Right cardiac atrium (tissue), 5 donors: ENCODE measurements around the gene CYB5A. TPM values are rescaled to one million over a fixed set of nuclear protein-coding genes. Genes with fewer than 3 reads are reported as not detected.
A peak's percentile ranks its signal among the peaks of the same experiment; 100 is the strongest.

Source experiments
- ATAC-seq, 2 donors: fragments of 200-7000 bp; cut with Tn5 transposase; one replicate each; pipeline versions ENCODE4 v1.8.0 to v1.9.1; 2020; ENCODE audit warnings: moderate library complexity in 2 of 2, mild to moderate bottlenecking in 1 of 2
- DNase-seq, 3 donors: peaks; one replicate each; pipeline ENCODE4 v3.0.0-alpha.2; 2020
- H3K27ac ChIP-seq: one replicate; pipeline ENCODE4 v1.5.1; 2013; ENCODE audit warnings: mild to moderate bottlenecking, low read length, control low read depth, moderate library complexity
- H3K27me3 ChIP-seq: one replicate; pipeline ENCODE4 v1.6.1; 2013; ENCODE audit not compliant: control insufficient read depth, insufficient read depth
- H3K4me1 ChIP-seq: one replicate; pipeline ENCODE4 v1.6.1; 2013; ENCODE audit warnings: low read length; ENCODE audit not compliant: control insufficient read depth, insufficient read depth
- H3K4me3 ChIP-seq: one replicate; pipeline ENCODE4 v1.5.1; 2013; ENCODE audit warnings: low read length, control low read depth
- H3K9me3 ChIP-seq: one replicate; pipeline ENCODE4 v1.6.1; 2013; ENCODE audit warnings: low read length; ENCODE audit not compliant: control insufficient read depth
- WGBS: extraction: QIAGEN DNeasy Blood & Tissue Kit; methylation state at CpG from one replicate; pipeline ENCODE4 v1.1.7; 2013; 5-methylcytosine and 5-hydroxymethylcytosine counted together
- intact Hi-C, 4 donors: fragments of 100-400 bp; cut with DNase I; formaldehyde crosslinking; loops; one replicate each; pipeline versions ENCODE4 v1.11.0 to v1.14.0; 2022 to 2023
- polyA plus RNA-seq: library from polyadenylated mRNA; stranded (reverse); fragments of 200-250 nt; gene quantifications from one replicate; pipeline ENCODE4 v1.2.3, GENCODE V29; 2013
- total RNA-seq, 4 donors: library from RNA; stranded (reverse); fragmentation: NEBNext Ultra II Directional; extraction: Animal tissue kit (Norgen Biotek cat#: 25700); gene quantifications; one replicate each; pipeline ENCODE4 v1.2.1, GENCODE V29; 2021
- donor health status: healthy with polysubstance abuse.
- donor health status: DM: no; HTN: yes; CAD: no.
- donor health status: DM: no; HTN: no; CAD: no.
- donor health status: DM: no; HTN: yes; CAD: no; lungs with severe emphysema.
- donor health status: DM: yes; HTN: yes; CAD: no.

CYB5A gene
- total and polyA plus RNA-seq, 5 donors, result 40.4 to 91.8 (median 53.1) TPM

DNA sequence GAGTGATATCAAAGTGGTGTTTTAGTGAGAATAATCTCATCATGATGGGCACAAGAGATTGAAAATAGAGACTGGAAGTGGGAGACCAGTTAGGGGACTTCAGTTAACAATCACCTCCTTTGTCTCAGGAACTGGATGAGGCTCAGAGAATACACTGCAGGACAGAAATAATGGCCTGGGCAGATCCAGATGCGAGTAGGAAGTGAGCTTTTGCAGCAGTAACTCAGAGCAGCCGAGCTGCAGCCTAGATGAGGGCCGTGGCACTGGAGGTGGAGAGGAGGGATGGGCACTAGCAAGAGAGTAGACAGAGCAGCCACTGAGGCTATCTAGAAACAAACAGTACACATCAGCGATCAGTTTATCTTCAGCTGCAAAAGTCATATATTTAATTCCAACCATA, 48.6 kb downstream of the CYB5A start:
- ATAC-seq (peak in 1 of 2 donors; percentile 22), DNase-seq (no peak)
- Histone ChIP-seq H3K27me3 (no peaks in the 10 kb centered on the region), H3K27ac (no peak overlapping the region), H3K4me1 (no peaks in the 10 kb centered on the region), H3K9me3 (no peaks in the 10 kb centered on the region), H3K4me3 (no peak overlapping the region)
- intact Hi-C loops, result loop anchor here (5.0 to 10.0 kb wide), 3 partner anchors 89 to 99 kb away; no protein-coding TSS in a partner anchor
- 66% methylated on average over 4 of the region's 4 CpGs for WGBS

DNA sequence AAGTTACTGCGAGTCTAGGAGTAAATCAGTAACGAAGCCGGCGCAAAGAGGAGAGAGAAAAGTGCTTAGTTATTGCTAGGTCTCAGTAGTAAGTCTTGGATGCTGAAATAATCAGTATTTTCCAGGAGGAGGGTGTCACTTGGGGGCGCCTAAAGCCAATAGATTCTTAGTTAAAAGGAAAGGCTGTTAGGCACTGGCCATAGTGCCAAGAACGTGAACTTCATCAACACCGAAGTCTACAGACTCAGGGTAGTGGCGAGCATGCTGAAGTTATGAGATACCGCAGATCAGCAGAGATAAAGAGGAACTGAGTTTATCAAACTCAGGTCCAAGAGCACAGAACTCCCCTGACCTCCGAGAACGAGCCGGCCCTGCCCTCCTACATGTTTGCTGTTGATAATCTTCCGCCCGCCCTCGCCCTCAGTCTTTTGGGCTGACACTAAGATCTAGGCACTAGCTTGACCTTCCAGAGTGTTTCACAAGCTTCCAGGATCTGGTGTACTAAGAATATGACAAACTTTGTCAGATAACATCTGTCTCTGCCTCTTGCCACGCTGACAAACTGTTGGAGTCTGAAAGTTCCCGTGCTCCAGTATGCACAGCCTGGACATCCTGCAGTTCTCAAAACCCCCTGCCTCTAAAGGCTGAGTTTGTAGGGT, 49.2 kb downstream of the CYB5A start:
- intact Hi-C loops, result loop anchor here (5.0 to 10.0 kb wide), 3 partner anchors 90 to 100 kb away; no protein-coding TSS in a partner anchor
- WGBS, result 46% methylated on average over 17 of the region's 17 CpGs
- no peak overlapping the region for H3K27ac ChIP-seq
- no peaks in the 10 kb centered on the region for H3K9me3 ChIP-seq
- H3K27me3 ChIP-seq, result no peaks in the 10 kb centered on the region
- H3K4me1 ChIP-seq, result no peaks in the 10 kb centered on the region
- peak overlapping the region; percentile 38 for H3K4me3 ChIP-seq
- DNase-seq (peak in 2 of 3 donors; percentile 30 to 67), ATAC-seq (peak; percentile 82 to 84)

DNA sequence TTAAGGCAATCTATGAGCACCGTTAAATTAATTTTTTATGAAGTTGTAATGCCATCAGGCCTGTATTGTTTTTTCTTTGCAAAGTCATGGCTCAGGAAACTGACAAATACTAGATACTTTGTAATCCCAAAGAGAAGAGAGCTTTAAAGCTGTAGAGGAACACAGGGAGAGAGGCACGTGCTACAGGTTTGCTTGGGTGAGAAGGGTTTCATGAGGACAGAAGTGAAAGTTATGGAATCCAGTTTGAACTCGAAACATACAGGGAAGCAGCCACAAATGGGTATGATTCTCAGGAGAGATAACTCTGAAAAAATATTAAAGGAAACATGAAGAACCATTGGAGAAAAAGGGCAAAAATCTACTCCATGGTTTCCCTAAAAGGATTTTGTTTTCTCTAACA, 49.8 kb downstream of the CYB5A start:
- DNase-seq, result no peak
- intact Hi-C loops, result loop anchor here (5.0 to 10.0 kb wide), 3 partner anchors 90 to 100 kb away; no protein-coding TSS in a partner anchor
- H3K4me3 ChIP-seq, result no peak overlapping the region

DNA sequence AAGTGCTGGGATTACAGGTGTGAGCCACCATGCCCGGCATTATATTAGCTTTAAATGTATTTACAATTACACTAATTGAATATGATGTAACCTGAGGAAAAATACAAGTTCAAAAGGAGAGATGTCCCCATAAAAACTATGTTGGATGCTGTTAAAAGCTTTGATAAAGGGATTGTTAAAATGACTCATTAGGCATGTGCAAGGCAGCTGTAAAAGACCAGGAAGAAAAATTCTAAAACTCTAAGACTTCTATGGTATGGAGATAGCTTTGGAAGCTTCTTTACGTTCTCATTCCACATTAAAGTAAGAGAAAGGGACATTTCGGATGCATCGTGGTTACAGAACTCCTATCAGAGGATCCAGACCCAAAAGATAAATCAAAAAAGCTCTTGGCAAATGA, 50.3 kb downstream of the CYB5A start:
- intact Hi-C loops, result loop anchor here (5.0 to 10.0 kb wide), 3 partner anchors 91 to 101 kb away; no protein-coding TSS in a partner anchor
- H3K27me3 ChIP-seq, result no peaks in the 10 kb centered on the region
- no peak for DNase-seq
- 92% methylated on average over 4 of the region's 4 CpGs for WGBS
- H3K4me1 ChIP-seq, result no peaks in the 10 kb centered on the region
- H3K27ac ChIP-seq, result no peak overlapping the region
- no peak overlapping the region for H3K4me3 ChIP-seq
- H3K9me3 ChIP-seq, result no peaks in the 10 kb centered on the region
- no peak for ATAC-seq

More for the DNA sequence above, 49.8 kb downstream of the CYB5A start:
- H3K4me1 ChIP-seq, result no peaks in the 10 kb centered on the region
- H3K27me3 ChIP-seq, result no peaks in the 10 kb centered on the region
- ATAC-seq, result no peak
- H3K9me3 ChIP-seq, result no peaks in the 10 kb centered on the region
- no peak overlapping the region for H3K27ac ChIP-seq
- WGBS, result 81% methylated on average over 3 of the region's 3 CpGs

DNA sequence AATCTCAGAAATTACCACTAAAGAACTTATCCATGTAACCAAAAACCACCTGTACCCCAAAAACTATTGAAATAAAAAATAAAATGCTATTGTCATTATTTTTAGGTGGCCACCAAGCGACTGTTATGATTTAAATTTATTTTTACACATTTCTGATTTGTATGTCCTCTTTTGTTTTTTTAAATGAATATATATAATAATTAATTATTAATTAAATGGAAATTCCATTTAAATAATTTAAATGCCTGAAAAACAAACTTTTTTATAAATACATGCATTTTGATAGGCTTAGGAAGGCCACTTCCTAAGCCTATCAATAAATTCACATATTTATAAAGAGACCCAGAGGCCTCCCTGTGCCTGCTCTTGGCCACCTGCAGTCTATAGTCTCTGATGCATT, 52.2 kb downstream of the CYB5A start:
- Histone ChIP-seq H3K9me3 (no peaks in the 10 kb centered on the region), H3K4me3 (no peak overlapping the region), H3K27ac (no peak overlapping the region), H3K27me3 (no peaks in the 10 kb centered on the region), H3K4me1 (no peaks in the 10 kb centered on the region)
- 91% methylated on average over 1 of the region's 1 CpG for WGBS
- ATAC-seq (no peak), DNase-seq (no peak)
- intact Hi-C loops, result no loop called here

DNA sequence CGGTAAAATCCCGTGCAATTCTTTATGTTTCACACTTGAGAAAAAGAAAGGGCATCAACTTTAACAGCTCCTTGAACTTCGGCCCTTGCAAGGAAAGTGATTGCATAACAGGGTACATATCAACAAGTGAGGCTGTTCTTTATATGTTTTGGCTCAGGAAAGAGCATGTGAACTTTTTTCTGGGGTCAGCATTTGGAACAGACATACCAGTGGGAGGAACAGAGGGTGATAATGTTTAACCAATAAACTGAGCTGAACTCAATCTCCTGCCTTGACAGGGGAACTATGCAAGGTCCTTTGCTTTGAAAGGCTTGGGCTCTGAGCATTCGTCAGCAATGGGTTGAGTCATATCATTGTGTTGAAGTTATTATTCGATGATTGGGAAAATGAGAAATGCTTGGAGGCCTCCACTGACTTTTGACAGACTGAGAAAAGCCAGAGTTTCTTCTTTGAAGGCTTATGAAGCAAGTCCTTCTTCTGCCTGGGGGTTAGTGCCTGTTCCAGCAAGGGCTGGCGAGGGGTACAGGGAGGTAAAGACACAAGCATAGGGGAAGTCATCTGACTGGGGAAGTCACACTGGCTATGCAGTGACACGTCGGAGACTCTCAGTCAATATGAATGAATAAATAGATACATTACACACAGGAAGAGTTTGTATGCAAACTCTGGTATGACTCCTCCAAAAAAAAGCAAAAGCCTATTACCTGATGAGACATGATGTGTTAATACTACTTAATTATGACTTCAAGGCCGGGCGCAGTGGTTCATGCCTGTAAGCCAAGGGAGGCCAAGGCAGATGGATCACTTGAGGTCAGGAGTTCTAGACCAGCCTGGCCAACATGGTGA, 57.2 kb downstream of the CYB5A start:
- H3K9me3 ChIP-seq, result no peaks in the 10 kb centered on the region
- intact Hi-C loops, result no loop called here
- ATAC-seq, result peak; percentile 97 to 98
- peak in 2 of 3 donors; percentile 36 to 69 for DNase-seq
- 48% methylated on average over 10 of the region's 10 CpGs for WGBS
- peak overlapping the region; percentile 84 for H3K27ac ChIP-seq
- H3K4me3 ChIP-seq, result no peak overlapping the region
- H3K4me1 ChIP-seq, result no peaks in the 10 kb centered on the region
- no peaks in the 10 kb centered on the region for H3K27me3 ChIP-seq

DNA sequence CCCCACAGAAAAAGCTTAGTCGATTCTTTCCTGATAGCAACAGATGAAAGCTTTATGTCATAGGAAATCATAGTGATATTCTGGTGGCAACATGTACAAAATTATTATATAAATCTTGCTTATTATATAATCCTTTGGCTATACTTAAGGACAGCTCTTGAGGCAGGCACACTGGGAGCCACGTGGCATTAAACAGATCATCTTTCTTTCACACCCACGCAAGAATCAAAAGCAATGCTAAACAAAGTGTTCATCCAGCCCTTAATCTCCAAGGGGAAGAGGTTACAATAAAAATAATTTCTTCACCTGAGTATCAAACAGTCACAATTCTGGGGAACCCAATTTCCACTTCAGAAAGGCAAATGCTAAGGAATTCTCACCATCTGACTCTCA, 57.8 kb downstream of the CYB5A start:
- Histone ChIP-seq H3K9me3 (no peaks in the 10 kb centered on the region), H3K4me1 (no peaks in the 10 kb centered on the region), H3K4me3 (no peak overlapping the region), H3K27me3 (no peaks in the 10 kb centered on the region), H3K27ac (no peak overlapping the region)
- WGBS, result 33% methylated on average over 3 of the region's 3 CpGs
- ATAC-seq, result peak; percentile 7 to 16
- intact Hi-C loops, result no loop called here
- no peak for DNase-seq

DNA sequence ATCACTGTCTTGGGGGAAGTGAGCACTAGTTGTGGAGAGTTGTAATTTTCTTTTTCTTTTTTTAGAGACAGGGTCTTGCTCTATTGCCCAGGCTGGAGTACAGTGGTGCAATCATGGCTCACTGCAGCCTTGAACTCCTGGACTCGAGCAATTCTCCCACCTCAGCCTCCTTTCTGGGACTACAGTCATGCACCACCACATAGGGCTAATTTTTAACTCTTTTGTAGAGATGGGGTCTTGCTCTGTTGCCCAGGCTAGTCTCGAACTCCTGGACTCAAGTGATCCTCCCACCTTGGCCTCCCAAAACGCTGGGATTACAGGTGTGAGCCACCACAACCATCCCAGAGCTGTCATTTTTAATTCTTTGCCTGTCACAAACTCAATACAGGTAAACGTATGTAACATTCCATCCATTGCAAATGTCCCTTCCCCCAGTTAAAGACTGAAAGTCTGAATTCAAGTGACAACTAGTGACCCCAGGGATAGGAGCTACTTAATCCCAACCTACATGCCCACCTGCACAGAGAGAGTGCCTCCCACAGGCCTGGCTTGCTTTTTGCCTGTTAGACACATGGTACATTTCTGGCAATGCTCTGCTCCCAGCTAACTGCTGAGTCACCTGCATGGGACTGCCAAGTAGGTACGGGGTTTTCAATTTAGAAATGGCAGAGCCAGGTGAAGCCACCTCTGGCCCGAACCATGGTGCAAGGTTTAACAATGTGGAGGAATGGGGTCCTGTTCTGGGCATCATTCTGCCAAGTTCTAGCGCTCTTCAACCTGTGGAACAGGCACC, 60.6 kb downstream of the CYB5A start:
- DNase-seq (no peak), ATAC-seq (no peak)
- H3K27me3 ChIP-seq, result no peaks in the 10 kb centered on the region
- no peak overlapping the region for H3K27ac ChIP-seq
- H3K4me3 ChIP-seq, result no peak overlapping the region
- 89% methylated on average over 7 of the region's 7 CpGs for WGBS
- H3K9me3 ChIP-seq, result no peaks in the 10 kb centered on the region
- intact Hi-C loops, result no loop called here
- no peaks in the 10 kb centered on the region for H3K4me1 ChIP-seq

DNA sequence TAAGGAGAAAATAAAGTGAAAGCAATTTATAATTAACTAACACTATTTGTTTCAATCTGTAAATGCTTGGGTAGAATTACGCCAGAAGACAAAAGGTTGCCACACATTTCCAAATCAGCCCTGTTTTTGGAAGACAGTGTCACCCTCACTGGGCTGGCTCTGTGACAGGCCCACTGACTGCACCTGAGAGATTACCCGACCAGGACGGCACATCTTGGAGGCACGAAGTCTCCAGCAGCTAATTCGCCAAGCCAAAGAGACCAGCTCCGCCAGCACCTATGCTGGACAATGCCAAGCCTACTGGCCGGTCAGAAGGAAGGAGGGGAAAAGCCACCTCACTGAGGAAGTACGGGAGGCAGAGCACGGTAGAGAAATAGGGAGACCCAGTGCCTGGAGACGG, 61.9 kb downstream of the CYB5A start:
- Histone ChIP-seq H3K4me1 (no peaks in the 10 kb centered on the region), H3K9me3 (no peaks in the 10 kb centered on the region), H3K27me3 (no peaks in the 10 kb centered on the region), H3K27ac (no peak overlapping the region), H3K4me3 (no peak overlapping the region)
- intact Hi-C loops, result loop anchor here in 1 of 4 donors (10.0 kb wide), 1 partner anchor 725 kb away; no protein-coding TSS in a partner anchor
- no peak for DNase-seq
- WGBS, result 83% methylated on average over 10 of the region's 10 CpGs
- ATAC-seq, result no peak

DNA sequence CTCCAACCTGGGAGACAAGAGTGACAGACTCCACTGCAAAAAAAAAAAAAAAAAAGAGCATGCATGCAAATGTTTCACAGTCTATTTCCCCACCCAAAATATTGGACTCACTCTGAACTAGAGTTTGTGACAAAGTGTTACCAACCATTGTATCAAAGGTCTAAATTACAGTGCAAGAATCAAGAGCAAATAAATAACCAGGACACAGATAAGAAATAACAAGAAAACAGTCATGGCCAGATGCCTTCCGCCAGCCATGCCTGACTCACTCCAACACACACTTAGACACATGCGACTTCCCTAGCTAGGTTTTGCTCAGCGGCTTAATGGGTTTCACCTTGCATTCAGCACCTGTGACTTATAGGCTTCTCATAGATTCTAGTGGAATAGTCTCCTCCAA, 62.8 kb downstream of the CYB5A start:
- Histone ChIP-seq H3K9me3 (no peaks in the 10 kb centered on the region), H3K27ac (no peak overlapping the region), H3K4me3 (no peak overlapping the region), H3K4me1 (no peaks in the 10 kb centered on the region), H3K27me3 (no peaks in the 10 kb centered on the region)
- intact Hi-C loops, result loop anchor here in 1 of 4 donors (10.0 kb wide), 1 partner anchor 726 kb away; no protein-coding TSS in a partner anchor
- ATAC-seq (no peak), DNase-seq (no peak)
- WGBS, result 94% methylated on average over 3 of the region's 3 CpGs
